SK-N-SH (cell line): ENCODE measurements around the gene LGALS8.

Experiments used
- CHD2 ChIP-seq: fragments of 150-350 bp; IDR thresholded peaks from 2 replicates; pipeline ENCODE4 v1.6.1; 2018; ENCODE audit warnings: low read length; ENCODE audit not compliant: partially characterized antibody
- CTCF ChIP-seq: fragments of 200-600 bp; sonication (generic); IDR thresholded peaks from 2 replicates; pipeline ENCODE4 v1.6.1; 2017; ENCODE audit warnings: antibody characterized with exemption, mild to moderate bottlenecking, moderate library complexity
- EP300 ChIP-seq, 2 experiments: IDR thresholded peaks; 2 replicates each; pipeline versions ENCODE4 v1.4.0 to v1.6.1; 2012; ENCODE audit warnings: borderline replicate concordance in 1 of 2, low read depth in 1 of 2, low read length in 1 of 2
- FOXJ3 ChIP-seq: sonication (generic); formaldehyde crosslinking; IDR thresholded peaks from 2 replicates; pipeline ENCODE4 v1.5.1; 2020; ENCODE audit warnings: mild to moderate bottlenecking, missing genetic modification reagents
- FOXM1 ChIP-seq: IDR thresholded peaks from 2 replicates; pipeline ENCODE4 v1.4.0; 2012; ENCODE audit warnings: low read depth, mild to moderate bottlenecking
- MAX ChIP-seq: IDR thresholded peaks from 2 replicates; pipeline ENCODE4 v1.4.0; 2012; ENCODE audit warnings: low read depth
- POLR2AphosphoS5 ChIP-seq: IDR thresholded peaks from 2 replicates; pipeline ENCODE4 v1.6.1; 2012; ENCODE audit warnings: low read depth, low read length
- RCOR1 ChIP-seq: fragments of 150-350 bp; IDR thresholded peaks from 2 replicates; pipeline ENCODE4 v1.6.1; 2017; ENCODE audit warnings: antibody characterized with exemption, low read length
- RFX5 ChIP-seq: IDR thresholded peaks from 2 replicates; pipeline ENCODE4 v1.6.1; 2012; ENCODE audit warnings: mild to moderate bottlenecking, improper control_type of control experiment, low read length
- SIN3A ChIP-seq: IDR thresholded peaks from 2 replicates; pipeline ENCODE4 v1.6.1; 2012; ENCODE audit warnings: low read depth, mild to moderate bottlenecking, low read length, moderate library complexity, borderline replicate concordance
- TAF1 ChIP-seq: IDR thresholded peaks from 2 replicates; pipeline ENCODE4 v1.6.1; 2012; ENCODE audit warnings: low read depth, mild to moderate bottlenecking, low read length, moderate library complexity, borderline replicate concordance
- TEAD4 ChIP-seq: IDR thresholded peaks from 2 replicates; pipeline ENCODE4 v1.4.0; 2012; ENCODE audit warnings: mild to moderate bottlenecking, borderline replicate concordance; ENCODE audit not compliant: insufficient read depth
- TF ChIP-seq, protein P1 (sequence below): IDR thresholded peaks from 2 replicates; pipeline ENCODE4 v1.6.1; 2012; ENCODE audit warnings: mild to moderate bottlenecking, low read depth, low read length, moderate library complexity
- TF ChIP-seq, protein P2 (sequence below): fragments of 150-350 bp; IDR thresholded peaks from 2 replicates; pipeline ENCODE4 v1.6.1; 2017; ENCODE audit warnings: antibody characterized with exemption, low read length, low read depth, borderline replicate concordance

GRCh38 chr1:236501093-236501492 is 22.7 kb upstream of the LGALS8 start:
- TF ChIP-seq RFX5 (no peak), CHD2 (no peak), EP300 (IDR thresholded peaks at IDR 0.05; ENCODE audit: borderline replicate concordance in 1 of 2, low read depth in 1 of 2, low read length in 1 of 2) (no peak), POLR2AphosphoS5 (no peak), CTCF (no peak), TEAD4 (no peak), FOXJ3 (CRISPR knock-in tag) (no peak), FOXM1 (no peak), MAX (no peak), RCOR1 (no peak), TAF1 (no peak), SIN3A (no peak)
- TF ChIP-seq, protein P1, sequence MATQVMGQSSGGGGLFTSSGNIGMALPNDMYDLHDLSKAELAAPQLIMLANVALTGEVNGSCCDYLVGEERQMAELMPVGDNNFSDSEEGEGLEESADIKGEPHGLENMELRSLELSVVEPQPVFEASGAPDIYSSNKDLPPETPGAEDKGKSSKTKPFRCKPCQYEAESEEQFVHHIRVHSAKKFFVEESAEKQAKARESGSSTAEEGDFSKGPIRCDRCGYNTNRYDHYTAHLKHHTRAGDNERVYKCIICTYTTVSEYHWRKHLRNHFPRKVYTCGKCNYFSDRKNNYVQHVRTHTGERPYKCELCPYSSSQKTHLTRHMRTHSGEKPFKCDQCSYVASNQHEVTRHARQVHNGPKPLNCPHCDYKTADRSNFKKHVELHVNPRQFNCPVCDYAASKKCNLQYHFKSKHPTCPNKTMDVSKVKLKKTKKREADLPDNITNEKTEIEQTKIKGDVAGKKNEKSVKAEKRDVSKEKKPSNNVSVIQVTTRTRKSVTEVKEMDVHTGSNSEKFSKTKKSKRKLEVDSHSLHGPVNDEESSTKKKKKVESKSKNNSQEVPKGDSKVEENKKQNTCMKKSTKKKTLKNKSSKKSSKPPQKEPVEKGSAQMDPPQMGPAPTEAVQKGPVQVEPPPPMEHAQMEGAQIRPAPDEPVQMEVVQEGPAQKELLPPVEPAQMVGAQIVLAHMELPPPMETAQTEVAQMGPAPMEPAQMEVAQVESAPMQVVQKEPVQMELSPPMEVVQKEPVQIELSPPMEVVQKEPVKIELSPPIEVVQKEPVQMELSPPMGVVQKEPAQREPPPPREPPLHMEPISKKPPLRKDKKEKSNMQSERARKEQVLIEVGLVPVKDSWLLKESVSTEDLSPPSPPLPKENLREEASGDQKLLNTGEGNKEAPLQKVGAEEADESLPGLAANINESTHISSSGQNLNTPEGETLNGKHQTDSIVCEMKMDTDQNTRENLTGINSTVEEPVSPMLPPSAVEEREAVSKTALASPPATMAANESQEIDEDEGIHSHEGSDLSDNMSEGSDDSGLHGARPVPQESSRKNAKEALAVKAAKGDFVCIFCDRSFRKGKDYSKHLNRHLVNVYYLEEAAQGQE: no peak
- TF ChIP-seq, protein P2, sequence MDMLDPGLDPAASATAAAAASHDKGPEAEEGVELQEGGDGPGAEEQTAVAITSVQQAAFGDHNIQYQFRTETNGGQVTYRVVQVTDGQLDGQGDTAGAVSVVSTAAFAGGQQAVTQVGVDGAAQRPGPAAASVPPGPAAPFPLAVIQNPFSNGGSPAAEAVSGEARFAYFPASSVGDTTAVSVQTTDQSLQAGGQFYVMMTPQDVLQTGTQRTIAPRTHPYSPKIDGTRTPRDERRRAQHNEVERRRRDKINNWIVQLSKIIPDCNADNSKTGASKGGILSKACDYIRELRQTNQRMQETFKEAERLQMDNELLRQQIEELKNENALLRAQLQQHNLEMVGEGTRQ: no peak
